Measurements from ENCODE around the gene DUS2.
"Not testable (repeated sequence)": the region's sequence is repeated elsewhere in the genome, so short reads cannot be mapped to it uniquely, and the experiment has no call there.

DNA sequence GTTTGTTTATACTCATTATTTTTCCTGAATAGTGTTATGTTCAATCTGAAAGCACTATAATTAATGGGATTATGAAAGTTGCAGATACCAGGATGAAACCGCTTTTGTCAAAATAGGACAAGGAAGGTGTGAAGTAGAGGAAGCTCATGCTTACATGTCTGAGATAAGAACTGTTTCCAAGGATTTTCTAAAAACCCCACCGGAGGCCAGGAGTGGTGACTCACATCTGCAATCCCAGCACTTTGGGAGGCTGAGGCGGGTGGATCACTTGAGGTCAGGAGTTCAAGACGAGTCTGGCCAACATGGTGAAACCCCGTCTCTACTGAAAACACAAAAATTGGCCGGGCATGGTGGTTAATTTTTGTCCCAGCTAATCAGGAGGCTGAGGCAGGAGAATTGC lies 7.0 kb downstream of the DUS2 start:
- TF ChIP-seq, protein P1, sequence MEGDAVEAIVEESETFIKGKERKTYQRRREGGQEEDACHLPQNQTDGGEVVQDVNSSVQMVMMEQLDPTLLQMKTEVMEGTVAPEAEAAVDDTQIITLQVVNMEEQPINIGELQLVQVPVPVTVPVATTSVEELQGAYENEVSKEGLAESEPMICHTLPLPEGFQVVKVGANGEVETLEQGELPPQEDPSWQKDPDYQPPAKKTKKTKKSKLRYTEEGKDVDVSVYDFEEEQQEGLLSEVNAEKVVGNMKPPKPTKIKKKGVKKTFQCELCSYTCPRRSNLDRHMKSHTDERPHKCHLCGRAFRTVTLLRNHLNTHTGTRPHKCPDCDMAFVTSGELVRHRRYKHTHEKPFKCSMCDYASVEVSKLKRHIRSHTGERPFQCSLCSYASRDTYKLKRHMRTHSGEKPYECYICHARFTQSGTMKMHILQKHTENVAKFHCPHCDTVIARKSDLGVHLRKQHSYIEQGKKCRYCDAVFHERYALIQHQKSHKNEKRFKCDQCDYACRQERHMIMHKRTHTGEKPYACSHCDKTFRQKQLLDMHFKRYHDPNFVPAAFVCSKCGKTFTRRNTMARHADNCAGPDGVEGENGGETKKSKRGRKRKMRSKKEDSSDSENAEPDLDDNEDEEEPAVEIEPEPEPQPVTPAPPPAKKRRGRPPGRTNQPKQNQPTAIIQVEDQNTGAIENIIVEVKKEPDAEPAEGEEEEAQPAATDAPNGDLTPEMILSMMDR (IDR thresholded peaks at IDR 0.05; ENCODE audit: low read depth, low read length, missing input control), result not testable (repeated sequence)
- TF ChIP-seq, protein P2, sequence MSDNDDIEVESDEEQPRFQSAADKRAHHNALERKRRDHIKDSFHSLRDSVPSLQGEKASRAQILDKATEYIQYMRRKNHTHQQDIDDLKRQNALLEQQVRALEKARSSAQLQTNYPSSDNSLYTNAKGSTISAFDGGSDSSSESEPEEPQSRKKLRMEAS (IDR thresholded peaks at IDR 0.05), result not testable (repeated sequence)
- TF ChIP-seq, protein P3, sequence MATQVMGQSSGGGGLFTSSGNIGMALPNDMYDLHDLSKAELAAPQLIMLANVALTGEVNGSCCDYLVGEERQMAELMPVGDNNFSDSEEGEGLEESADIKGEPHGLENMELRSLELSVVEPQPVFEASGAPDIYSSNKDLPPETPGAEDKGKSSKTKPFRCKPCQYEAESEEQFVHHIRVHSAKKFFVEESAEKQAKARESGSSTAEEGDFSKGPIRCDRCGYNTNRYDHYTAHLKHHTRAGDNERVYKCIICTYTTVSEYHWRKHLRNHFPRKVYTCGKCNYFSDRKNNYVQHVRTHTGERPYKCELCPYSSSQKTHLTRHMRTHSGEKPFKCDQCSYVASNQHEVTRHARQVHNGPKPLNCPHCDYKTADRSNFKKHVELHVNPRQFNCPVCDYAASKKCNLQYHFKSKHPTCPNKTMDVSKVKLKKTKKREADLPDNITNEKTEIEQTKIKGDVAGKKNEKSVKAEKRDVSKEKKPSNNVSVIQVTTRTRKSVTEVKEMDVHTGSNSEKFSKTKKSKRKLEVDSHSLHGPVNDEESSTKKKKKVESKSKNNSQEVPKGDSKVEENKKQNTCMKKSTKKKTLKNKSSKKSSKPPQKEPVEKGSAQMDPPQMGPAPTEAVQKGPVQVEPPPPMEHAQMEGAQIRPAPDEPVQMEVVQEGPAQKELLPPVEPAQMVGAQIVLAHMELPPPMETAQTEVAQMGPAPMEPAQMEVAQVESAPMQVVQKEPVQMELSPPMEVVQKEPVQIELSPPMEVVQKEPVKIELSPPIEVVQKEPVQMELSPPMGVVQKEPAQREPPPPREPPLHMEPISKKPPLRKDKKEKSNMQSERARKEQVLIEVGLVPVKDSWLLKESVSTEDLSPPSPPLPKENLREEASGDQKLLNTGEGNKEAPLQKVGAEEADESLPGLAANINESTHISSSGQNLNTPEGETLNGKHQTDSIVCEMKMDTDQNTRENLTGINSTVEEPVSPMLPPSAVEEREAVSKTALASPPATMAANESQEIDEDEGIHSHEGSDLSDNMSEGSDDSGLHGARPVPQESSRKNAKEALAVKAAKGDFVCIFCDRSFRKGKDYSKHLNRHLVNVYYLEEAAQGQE (IDR thresholded peaks at IDR 0.05), result not testable (repeated sequence)
- TF ChIP-seq, protein P4, sequence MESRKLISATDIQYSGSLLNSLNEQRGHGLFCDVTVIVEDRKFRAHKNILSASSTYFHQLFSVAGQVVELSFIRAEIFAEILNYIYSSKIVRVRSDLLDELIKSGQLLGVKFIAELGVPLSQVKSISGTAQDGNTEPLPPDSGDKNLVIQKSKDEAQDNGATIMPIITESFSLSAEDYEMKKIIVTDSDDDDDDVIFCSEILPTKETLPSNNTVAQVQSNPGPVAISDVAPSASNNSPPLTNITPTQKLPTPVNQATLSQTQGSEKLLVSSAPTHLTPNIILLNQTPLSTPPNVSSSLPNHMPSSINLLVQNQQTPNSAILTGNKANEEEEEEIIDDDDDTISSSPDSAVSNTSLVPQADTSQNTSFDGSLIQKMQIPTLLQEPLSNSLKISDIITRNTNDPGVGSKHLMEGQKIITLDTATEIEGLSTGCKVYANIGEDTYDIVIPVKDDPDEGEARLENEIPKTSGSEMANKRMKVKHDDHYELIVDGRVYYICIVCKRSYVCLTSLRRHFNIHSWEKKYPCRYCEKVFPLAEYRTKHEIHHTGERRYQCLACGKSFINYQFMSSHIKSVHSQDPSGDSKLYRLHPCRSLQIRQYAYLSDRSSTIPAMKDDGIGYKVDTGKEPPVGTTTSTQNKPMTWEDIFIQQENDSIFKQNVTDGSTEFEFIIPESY (IDR thresholded peaks at IDR 0.05), result not testable (repeated sequence)
- TF ChIP-seq YY1 (IDR thresholded peaks at IDR 0.05); RAD21 (IDR thresholded peaks at IDR 0.05); TAF1 (conservative IDR thresholded peaks at IDR 0.05); RXRA (IDR thresholded peaks at IDR 0.05); FOXA2 (IDR thresholded peaks at IDR 0.05); NR2F2 (IDR thresholded peaks at IDR 0.05); FOXA1 (IDR thresholded peaks at IDR 0.05): not testable (repeated sequence)
- TF ChIP-seq, protein P5, sequence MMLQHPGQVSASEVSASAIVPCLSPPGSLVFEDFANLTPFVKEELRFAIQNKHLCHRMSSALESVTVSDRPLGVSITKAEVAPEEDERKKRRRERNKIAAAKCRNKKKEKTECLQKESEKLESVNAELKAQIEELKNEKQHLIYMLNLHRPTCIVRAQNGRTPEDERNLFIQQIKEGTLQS (IDR thresholded peaks at IDR 0.05), result not testable (repeated sequence)
